IPS-20b (cell line): Measurements from ENCODE around the gene SERPINA3.
"Not testable (repeated sequence)": the region's sequence is repeated elsewhere in the genome, so short reads cannot be mapped to it uniquely, and the experiment has no call there.

Source experiments
- H3K27ac ChIP-seq: one replicate; pipeline ENCODE4 v1.5.1; 2013; ENCODE audit warnings: low read length
- H3K27me3 ChIP-seq: 2 replicates; pipeline ENCODE4 v1.6.1; 2013; ENCODE audit warnings: mild to moderate bottlenecking, low read length, inconsistent platforms; ENCODE audit not compliant: insufficient read depth
- H3K36me3 ChIP-seq: 2 replicates; pipeline ENCODE4 v1.6.1; 2013; ENCODE audit warnings: low read depth, mild to moderate bottlenecking, inconsistent platforms, low read length, moderate library complexity; ENCODE audit not compliant: insufficient read depth
- H3K4me1 ChIP-seq: 2 replicates; pipeline ENCODE4 v1.6.1; 2013; ENCODE audit warnings: mild to moderate bottlenecking, control low read depth, inconsistent platforms, low read length, moderate library complexity; ENCODE audit not compliant: insufficient read depth
- H3K4me3 ChIP-seq: 2 replicates; pipeline ENCODE4 v1.5.1; 2013; ENCODE audit warnings: mild to moderate bottlenecking, low read length, inconsistent platforms
- H3K9ac ChIP-seq: 2 replicates; pipeline ENCODE4 v1.6.1; 2013; ENCODE audit warnings: low read depth, mild to moderate bottlenecking, inconsistent platforms, low read length, moderate library complexity
- H3K9me3 ChIP-seq: 2 replicates; pipeline ENCODE4 v1.6.1; 2013; ENCODE audit warnings: mild to moderate bottlenecking, low read depth, low read length, inconsistent platforms; ENCODE audit not compliant: insufficient read depth

The SERPINA3 gene

DNA sequence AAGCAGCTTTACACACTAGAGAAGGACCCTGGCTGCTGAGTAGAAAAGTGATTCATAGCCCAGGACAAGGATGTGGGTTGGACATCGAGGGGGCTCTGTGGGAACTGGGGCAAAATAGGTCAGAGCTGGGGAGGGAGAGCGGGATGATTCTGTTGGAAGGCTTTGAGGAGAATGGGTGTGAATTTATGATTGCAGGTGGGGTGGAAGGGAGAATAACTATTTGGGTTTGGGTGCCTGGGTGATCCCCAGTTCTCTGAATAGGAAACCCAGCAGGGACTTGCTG lies 13.1 kb downstream of the SERPINA3 start:
- Histone ChIP-seq H3K36me3 (no peaks in the 10 kb centered on the region), H3K9ac (no peak overlapping the region), H3K27ac (no peak overlapping the region), H3K4me1 (no peaks in the 10 kb centered on the region), H3K9me3 (no peaks in the 10 kb centered on the region), H3K4me3 (no peak overlapping the region), H3K27me3 (no peaks in the 10 kb centered on the region; the same call in 1 of the 2 replicates)

DNA sequence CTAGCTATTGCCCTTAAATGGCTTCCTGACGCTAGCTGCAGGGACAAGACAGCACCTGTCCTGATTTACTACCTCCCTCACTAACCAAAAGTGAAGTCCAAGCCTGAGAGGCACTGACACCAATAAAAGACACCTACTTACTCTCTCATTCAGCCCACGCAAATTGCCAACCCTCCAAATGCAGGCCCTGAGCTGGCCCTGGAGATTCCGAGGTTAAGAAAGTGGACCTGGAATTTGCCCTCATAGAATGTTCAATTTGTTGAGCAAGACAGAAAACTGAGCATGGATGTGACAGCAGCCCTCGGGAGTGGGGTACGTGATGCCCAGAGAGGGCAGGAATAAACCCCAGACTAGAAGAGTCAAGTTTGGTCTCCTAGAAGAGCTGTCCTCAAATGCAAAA lies 16.4 kb downstream of the SERPINA3 start:
- Histone ChIP-seq H3K27ac (no peak overlapping the region), H3K4me1 (no peaks in the 10 kb centered on the region), H3K27me3 (no peaks in the 10 kb centered on the region; the same call in 1 of the 2 replicates), H3K36me3 (no peaks in the 10 kb centered on the region), H3K9ac (no peak overlapping the region), H3K4me3 (no peak overlapping the region), H3K9me3 (no peaks in the 10 kb centered on the region)

DNA sequence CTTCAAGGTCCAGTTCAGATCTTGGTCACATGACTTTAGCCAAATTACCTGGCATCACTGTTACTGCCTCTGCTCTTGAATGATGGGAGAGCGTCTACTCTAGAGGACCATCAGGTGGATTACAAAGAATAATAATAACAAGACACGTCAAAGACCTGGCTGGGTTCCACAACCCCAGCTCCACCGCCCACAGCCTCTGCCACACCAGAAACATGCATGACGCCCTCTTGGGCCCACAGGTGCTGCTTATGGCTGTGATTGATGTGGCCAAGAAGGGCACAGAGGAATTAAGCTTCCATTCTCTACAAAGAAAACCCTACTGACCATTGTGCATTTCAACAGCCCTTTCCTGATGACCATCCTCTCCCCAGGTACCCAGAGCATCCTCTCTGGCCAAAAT lies 18.2 kb downstream of the SERPINA3 start:
- H3K4me1 ChIP-seq = no peaks in the 10 kb centered on the region
- no peak overlapping the region for H3K4me3 ChIP-seq
- H3K9me3 ChIP-seq = no peaks in the 10 kb centered on the region
- no peak overlapping the region for H3K27ac ChIP-seq
- no peaks in the 10 kb centered on the region for H3K36me3 ChIP-seq
- H3K9ac ChIP-seq = no peak overlapping the region
- H3K27me3 ChIP-seq = no peaks in the 10 kb centered on the region; the same call in 1 of the 2 replicates

DNA sequence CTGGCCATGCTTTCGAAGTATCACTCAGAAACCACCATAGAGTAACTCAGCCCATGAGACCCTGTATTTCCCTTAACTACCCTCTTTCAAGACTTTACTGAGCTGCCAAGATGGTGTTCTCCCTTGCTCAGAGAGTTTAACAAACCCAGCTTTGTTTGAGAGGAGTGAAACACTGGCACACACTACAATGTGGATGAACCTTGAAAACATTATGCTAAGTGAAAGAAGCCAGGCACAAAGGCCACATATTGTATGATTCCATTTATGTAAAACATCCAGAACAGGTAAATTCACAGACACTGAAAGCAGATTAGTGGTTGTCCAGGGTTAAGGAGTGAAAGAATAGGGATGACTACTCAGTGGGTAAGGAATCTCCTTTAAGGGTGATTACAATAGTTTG lies 18.9 kb downstream of the SERPINA3 start:
- no peak overlapping the region for H3K9ac ChIP-seq
- no peaks in the 10 kb centered on the region for H3K36me3 ChIP-seq
- H3K27ac ChIP-seq = no peak overlapping the region
- no peaks in the 10 kb centered on the region for H3K4me1 ChIP-seq
- H3K4me3 ChIP-seq = no peak overlapping the region
- no peaks in the 10 kb centered on the region; the same call in 1 of the 2 replicates for H3K27me3 ChIP-seq
- no peaks in the 10 kb centered on the region for H3K9me3 ChIP-seq

DNA sequence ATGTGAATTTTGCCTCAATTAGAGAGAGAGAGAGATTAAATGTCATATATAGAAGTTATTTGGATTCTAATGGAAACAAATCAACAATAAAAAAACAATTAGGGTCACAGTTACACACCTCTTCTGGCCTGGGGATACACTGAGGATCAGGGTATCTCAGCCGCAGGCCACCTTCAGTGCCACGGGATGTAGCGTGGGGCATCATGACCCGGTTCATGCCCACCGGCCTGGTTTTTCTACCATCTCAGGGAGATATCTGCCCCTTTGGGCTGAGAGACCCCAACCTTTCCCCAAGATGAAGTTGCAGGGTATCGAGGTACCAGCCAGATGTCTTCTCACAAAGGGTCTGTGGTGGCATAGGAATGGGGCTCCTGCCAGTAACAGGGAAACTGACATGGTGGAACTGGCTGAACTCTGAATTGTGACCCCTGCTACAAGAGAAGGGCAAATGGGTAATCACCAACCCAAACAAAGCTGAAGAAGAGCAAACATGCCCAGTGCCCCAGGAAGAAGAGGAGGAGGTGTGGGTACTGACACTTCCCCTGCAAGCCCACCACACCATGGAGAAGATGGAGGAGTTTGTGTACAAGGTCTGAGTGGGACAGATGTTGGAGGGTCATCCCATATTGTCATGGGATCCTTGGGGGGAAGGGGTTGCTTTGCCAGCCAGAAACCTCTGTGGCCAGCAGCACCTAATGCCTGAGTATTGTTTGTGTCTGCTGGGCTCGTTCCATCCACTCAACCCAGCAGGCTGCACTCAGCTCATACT lies 19.5 kb downstream of the SERPINA3 start:
- H3K27ac ChIP-seq = no peak overlapping the region
- H3K9me3 ChIP-seq = no peaks in the 10 kb centered on the region
- H3K4me3 ChIP-seq = no peak overlapping the region
- H3K4me1 ChIP-seq = 0 out of 2 replicates have a peak, but pooled peaks cover 3% of the 10 kb centered on the region
- H3K27me3 ChIP-seq = no peaks in the 10 kb centered on the region; the same call in 1 of the 2 replicates
- H3K36me3 ChIP-seq = no peaks in the 10 kb centered on the region
- no peak overlapping the region for H3K9ac ChIP-seq

GRCh38 chr14:94632305-94632590 lies 20.1 kb downstream of the SERPINA3 start:
- Histone ChIP-seq H3K9ac (no peak overlapping the region), H3K4me1 (0 out of 2 replicates have a peak, but pooled peaks cover 3% of the 10 kb centered on the region), H3K36me3 (no peaks in the 10 kb centered on the region), H3K9me3 (no peaks in the 10 kb centered on the region), H3K4me3 (no peak overlapping the region), H3K27ac (no peak overlapping the region), H3K27me3 (no peaks in the 10 kb centered on the region; the same call in 1 of the 2 replicates)

DNA sequence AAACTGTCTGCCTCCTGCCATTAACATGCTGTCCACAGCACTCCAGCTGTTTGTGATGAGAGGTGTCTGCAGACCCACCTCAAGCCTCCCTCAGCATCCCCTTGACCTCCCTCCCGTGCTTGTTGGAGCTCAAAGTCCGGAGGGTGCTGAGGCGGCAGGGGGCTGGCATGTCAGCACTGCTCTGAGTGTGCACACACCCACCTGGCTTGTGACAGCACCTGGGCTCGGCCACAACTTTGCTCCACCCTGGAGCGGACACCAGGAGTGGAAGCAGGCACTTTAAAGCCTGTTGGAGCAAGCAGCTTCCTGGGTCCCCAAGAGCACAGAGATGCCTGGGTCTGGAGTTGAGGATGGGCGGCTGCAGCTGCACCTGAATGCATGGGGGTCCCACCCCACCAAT lies 20.9 kb downstream of the SERPINA3 start:
- no peaks in the 10 kb centered on the region for H3K9me3 ChIP-seq
- no peak overlapping the region for H3K27ac ChIP-seq
- no peak overlapping the region for H3K4me3 ChIP-seq
- H3K9ac ChIP-seq = no peak overlapping the region
- no peaks in the 10 kb centered on the region; the same call in 1 of the 2 replicates for H3K27me3 ChIP-seq
- 0 out of 2 replicates have a peak, but pooled peaks cover 3% of the 10 kb centered on the region for H3K4me1 ChIP-seq
- H3K36me3 ChIP-seq = no peaks in the 10 kb centered on the region

- no peak overlapping the region for H3K4me3 ChIP-seq
- no peak overlapping the region for H3K9ac ChIP-seq
- H3K27ac ChIP-seq = no peak overlapping the region
- H3K27me3 ChIP-seq = no peaks in the 10 kb centered on the region; the same call in 1 of the 2 replicates
- H3K4me1 ChIP-seq = 0 out of 2 replicates have a peak, but pooled peaks cover 3% of the 10 kb centered on the region
- H3K36me3 ChIP-seq = no peaks in the 10 kb centered on the region
- H3K9me3 ChIP-seq = no peaks in the 10 kb centered on the region
Measured at GRCh38 chr14:94635154-94635553, 23.0 kb downstream of the SERPINA3 start.

GRCh38 chr14:94636744-94637412 lies 24.7 kb downstream of the SERPINA3 start:
- no peaks in the 10 kb centered on the region for H3K9me3 ChIP-seq
- H3K27ac ChIP-seq = no peak overlapping the region
- no peaks in the 10 kb centered on the region; the same call in 1 of the 2 replicates for H3K27me3 ChIP-seq
- no peak overlapping the region for H3K4me3 ChIP-seq
- H3K9ac ChIP-seq = no peak overlapping the region
- no peaks in the 10 kb centered on the region for H3K36me3 ChIP-seq
- H3K4me1 ChIP-seq = 0 out of 2 replicates have a peak, but pooled peaks cover 3% of the 10 kb centered on the region

DNA sequence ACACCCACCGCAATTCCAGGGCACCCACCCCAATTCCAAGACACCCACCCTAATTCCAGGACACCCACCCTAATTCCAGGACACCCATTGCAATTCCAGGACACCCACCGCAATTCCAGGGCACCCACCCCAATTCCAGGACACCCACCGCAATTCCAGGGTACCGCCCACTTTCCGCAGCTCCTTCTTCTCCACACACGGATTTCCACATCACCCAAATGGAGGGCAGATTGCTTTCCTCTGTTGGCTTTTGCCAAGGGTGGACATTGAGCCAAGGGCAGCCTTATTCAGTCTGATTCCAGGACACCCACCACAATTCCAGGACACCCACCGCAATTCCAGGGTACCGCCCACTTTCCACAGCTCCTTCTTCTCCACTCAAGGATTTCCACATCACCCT lies 25.6 kb downstream of the SERPINA3 start:
- not testable (repeated sequence) for H3K9ac ChIP-seq

DNA sequence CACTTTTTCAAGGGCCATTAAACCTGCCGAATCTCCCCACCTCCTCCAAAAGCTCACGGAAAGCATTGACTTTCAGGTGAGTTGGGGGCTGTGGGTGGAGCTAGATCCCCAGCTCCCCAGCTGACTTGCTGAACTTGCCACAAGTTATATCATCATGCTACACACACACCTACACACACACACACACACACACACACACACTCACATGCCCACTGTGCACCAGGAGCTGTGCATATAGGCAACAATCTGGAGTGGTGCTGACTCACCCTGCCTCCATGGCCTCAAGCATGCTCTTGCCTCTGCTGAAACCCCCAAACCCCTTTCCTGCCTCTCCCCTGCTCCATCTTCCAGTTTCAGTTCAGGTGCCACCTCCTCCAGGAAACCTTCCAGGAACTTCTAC lies 26.1 kb downstream of the SERPINA3 start:
- Histone ChIP-seq H3K36me3 (no peaks in the 10 kb centered on the region), H3K9me3 (no peaks in the 10 kb centered on the region), H3K4me1 (0 out of 2 replicates have a peak, but pooled peaks cover 3% of the 10 kb centered on the region), H3K27ac (no peak overlapping the region), H3K9ac (no peak overlapping the region), H3K27me3 (no peaks in the 10 kb centered on the region; the same call in 1 of the 2 replicates), H3K4me3 (no peak overlapping the region)

More for the DNA sequence above, 25.6 kb downstream of the SERPINA3 start:
- not testable (repeated sequence) for H3K4me1 ChIP-seq, H3K9me3 ChIP-seq, H3K4me3 ChIP-seq, H3K27me3 ChIP-seq, H3K36me3 ChIP-seq, H3K27ac ChIP-seq
